Bronchial epithelial cell (primary cell): ENCODE measurements around the gene PDSS2. TPM values are rescaled to one million over a fixed set of nuclear protein-coding genes. Genes with fewer than 3 reads are reported as not detected.

Source experiments
- DNase-seq: peaks from one replicate; pipeline ENCODE4 v3.0.0-alpha.2; 2010; ENCODE audit warnings: low read depth
- FAIRE-seq: peaks from 2 replicates; lab custom pipeline; 2011; peaks lifted over from hg19 to GRCh38; lab: Jason Lieb, UNC
- H3K27me3 ChIP-seq: 2 replicates; pipeline ENCODE4 v1.5.1; 2011; ENCODE audit warnings: low read length; ENCODE audit not compliant: control insufficient read depth, insufficient read depth
- H3K36me3 ChIP-seq: 2 replicates; pipeline ENCODE4 v1.5.1; 2011; ENCODE audit warnings: low read length; ENCODE audit not compliant: control insufficient read depth, insufficient read depth
- H3K4me3 ChIP-seq: 2 replicates; pipeline ENCODE4 v1.5.1; 2011; ENCODE audit warnings: mild to moderate bottlenecking, low read depth, low read length, control low read depth
- total RNA-seq: library from RNA; depleted of rRNA; stranded (reverse); fragments of >200 nt; gene quantifications from 2 replicates; pipeline ENCODE4 v1.2.1, GENCODE V29; 2014
- TF ChIP-seq, protein P1 (sequence below): IDR thresholded peaks from 2 replicates; pipeline ENCODE4 v1.5.1; 2011; ENCODE audit warnings: mild to moderate bottlenecking, moderate library complexity, low read length, control low read depth, inconsistent platforms; ENCODE audit not compliant: insufficient read depth, severe bottlenecking

PDSS2 gene
- total RNA-seq, 1 donor from 2014 or later, result 18.2 TPM

DNA sequence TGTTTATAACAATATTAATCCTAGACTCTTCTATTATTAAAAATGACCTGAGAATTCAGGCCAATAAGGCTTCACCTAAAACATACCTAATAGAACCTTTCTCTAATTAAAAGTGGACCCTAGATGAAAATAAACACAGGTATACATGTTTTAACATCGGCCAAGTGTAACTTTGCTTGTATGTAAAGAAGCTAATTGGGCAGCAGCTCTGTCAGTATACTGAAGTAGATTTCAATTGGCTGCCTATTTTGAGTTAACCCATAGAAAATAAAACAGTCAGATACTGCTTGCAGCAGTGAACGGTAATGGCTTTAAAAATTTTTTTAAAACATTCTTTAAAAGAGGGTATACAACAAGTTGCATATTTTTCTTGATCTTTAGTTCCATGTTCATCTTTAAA, 67.3 kb downstream of the PDSS2 start:
- TF ChIP-seq, protein P1, sequence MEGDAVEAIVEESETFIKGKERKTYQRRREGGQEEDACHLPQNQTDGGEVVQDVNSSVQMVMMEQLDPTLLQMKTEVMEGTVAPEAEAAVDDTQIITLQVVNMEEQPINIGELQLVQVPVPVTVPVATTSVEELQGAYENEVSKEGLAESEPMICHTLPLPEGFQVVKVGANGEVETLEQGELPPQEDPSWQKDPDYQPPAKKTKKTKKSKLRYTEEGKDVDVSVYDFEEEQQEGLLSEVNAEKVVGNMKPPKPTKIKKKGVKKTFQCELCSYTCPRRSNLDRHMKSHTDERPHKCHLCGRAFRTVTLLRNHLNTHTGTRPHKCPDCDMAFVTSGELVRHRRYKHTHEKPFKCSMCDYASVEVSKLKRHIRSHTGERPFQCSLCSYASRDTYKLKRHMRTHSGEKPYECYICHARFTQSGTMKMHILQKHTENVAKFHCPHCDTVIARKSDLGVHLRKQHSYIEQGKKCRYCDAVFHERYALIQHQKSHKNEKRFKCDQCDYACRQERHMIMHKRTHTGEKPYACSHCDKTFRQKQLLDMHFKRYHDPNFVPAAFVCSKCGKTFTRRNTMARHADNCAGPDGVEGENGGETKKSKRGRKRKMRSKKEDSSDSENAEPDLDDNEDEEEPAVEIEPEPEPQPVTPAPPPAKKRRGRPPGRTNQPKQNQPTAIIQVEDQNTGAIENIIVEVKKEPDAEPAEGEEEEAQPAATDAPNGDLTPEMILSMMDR, result no peak
- no peak for DNase-seq
- FAIRE-seq, result no peak

DNA sequence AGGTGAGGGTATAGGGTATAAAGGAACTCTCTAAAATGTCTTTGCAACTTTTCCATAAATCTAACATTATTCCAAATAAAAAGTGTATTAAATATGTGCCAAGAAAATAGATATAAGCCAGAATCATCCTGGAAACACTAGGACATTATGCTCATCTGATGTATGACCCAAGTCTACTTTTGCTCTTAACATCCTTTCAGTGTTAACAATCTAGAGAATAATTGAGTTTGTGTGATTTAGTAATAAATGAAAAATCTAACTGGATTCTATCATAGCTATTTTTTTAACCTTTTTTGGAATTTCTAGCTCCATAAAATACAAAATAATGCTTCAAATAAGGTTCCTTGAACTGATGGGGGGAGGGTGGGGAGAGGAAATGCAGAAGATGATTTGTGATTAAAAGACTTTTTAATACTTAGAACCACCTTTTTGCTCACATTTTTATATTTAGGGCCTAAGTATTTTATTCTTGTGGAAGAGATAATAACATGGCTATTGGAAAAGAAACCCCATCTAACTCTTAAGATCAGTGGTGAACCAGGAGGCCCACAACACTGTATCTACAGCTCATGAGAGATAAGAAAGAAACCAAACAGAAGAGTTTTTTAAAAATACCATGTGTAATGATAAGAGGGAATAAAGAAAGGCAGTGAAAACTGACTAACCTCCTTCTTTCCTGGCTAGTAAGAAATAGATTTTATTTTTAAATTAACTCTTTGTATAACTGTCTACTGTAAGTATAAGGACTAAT, 68.5 kb downstream of the PDSS2 start:
- FAIRE-seq (no peak), DNase-seq (no peak)
- Histone ChIP-seq H3K36me3 (no peaks in the 10 kb centered on the region), H3K27me3 (no peaks in the 10 kb centered on the region), H3K4me3 (no peak overlapping the region)
- TF ChIP-seq, protein P1, result no peak

More for the DNA sequence above, 67.3 kb downstream of the PDSS2 start:
- Histone ChIP-seq H3K27me3 (no peaks in the 10 kb centered on the region), H3K4me3 (no peak overlapping the region), H3K36me3 (no peaks in the 10 kb centered on the region)

DNA sequence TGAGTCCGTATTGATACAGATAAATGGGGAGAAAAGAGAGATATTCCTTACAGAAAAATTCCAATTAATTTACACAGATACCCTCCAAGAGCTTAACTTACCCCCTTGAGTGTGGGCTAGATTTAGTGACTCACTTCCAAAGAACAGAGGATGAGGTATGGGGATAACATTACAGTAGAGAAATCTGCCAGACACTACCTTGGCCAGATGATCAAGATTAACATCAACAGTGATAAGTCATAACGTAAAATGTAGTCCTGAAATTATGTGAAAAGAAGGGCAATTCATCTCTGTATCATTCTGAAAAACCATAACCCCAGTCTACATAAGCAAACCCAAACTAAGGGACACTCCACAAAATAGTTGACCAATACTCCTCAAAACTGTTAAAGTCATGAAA, 69.3 kb downstream of the PDSS2 start:
- no peak for DNase-seq
- Histone ChIP-seq H3K4me3 (no peak overlapping the region), H3K36me3 (no peaks in the 10 kb centered on the region), H3K27me3 (no peaks in the 10 kb centered on the region)
- TF ChIP-seq, protein P1, result no peak
- FAIRE-seq, result no peak

DNA sequence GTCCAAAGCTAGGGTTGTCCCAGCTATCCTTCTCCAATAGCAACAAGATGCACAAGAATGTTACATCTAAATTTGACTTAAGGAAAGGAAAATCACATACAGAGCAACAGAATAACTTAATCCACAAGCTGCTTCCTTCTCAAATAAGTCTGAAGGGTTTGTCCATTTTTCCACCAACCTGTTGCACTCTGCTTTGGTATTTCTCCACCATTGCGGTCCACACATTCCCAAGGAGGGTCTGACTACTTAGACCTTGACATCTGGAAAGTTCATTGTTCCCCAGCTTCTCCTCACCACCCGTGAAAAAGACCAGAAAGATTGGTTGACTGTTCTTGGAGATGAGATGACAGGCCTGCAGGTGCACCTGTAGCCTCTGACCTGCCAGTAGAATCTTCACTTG, 72.5 kb downstream of the PDSS2 start:
- TF ChIP-seq, protein P1, result no peak
- DNase-seq, result no peak
- H3K27me3 ChIP-seq, result no peaks in the 10 kb centered on the region
- FAIRE-seq, result no peak
- no peak overlapping the region for H3K4me3 ChIP-seq
- no peaks in the 10 kb centered on the region for H3K36me3 ChIP-seq

DNA sequence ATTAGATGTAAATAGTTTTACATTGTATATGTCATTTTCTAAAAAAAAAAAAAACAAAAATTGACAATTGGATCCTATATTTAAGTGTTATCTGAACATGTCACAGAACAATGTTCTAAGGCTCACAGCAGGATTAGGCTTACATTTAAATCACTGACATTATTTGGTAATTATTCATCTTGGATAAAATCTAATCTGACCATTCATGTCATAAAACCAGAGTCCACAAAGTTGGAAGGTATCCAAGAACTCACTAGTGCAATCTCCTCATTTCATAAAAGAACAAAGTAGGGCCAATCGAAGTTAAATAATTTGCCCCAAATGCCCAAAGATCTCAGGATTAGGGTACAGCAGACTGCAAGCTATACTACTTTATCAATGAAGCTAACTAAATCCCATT, 73.0 kb downstream of the PDSS2 start:
- FAIRE-seq, result no peak
- peak; percentile 4 for DNase-seq
- no peaks in the 10 kb centered on the region for H3K27me3 ChIP-seq
- H3K4me3 ChIP-seq, result no peak overlapping the region
- no peaks in the 10 kb centered on the region for H3K36me3 ChIP-seq
- TF ChIP-seq, protein P1, result no peak

DNA sequence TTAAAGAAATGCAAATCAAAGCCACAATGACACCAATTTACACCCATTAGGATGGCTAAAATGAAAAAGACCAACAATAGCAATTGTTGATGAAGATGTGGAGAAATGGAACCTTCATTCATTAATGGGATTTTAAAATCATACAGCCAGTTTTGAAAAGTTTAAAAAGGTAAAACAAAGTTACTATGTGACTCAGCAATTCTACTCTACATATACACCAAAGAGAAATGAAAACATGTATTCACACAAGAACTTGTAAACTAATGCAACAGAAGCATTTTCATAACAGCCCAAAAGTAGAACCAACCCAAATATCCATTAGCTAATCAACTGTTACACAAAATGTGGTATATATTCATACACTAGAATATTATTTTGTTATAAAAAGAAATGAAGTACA, 75.7 kb downstream of the PDSS2 start:
- DNase-seq (no peak), FAIRE-seq (no peak)
- no peaks in the 10 kb centered on the region for H3K27me3 ChIP-seq
- no peaks in the 10 kb centered on the region for H3K36me3 ChIP-seq
- no peak overlapping the region for H3K4me3 ChIP-seq
- TF ChIP-seq, protein P1, result no peak
